NCI-H748 treated with DMSO at 0.1 percent for 48 hours (cell line): ENCODE data around the gene HNF1B.
A peak's percentile ranks its signal among the peaks of the same experiment; 100 is the strongest.

Experiments used
- DNase-seq: peaks from one replicate; lab custom pipeline; 2025; lab: John Stamatoyannopoulos, UW

HNF1B gene

GRCh38 chr17:37735165-37735564, 9.7 kb downstream of the HNF1B start:
- no peak for DNase-seq

- DNase-seq: no peak
These were observed 12.5 kb downstream of the HNF1B start for GRCh38 chr17:37732316-37732715.

GRCh38 chr17:37731056-37731455, 13.8 kb downstream of the HNF1B start:
- DNase-seq: no peak

GRCh38 chr17:37729905-37730304, 15.0 kb downstream of the HNF1B start:
- DNase-seq: no peak

GRCh38 chr17:37726891-37727675, 17.8 kb downstream of the HNF1B start:
- DNase-seq: no peak

- DNase-seq: no peak
These were observed 18.6 kb downstream of the HNF1B start for GRCh38 chr17:37726248-37726647.

- DNase-seq: no peak
These were observed 19.2 kb downstream of the HNF1B start for GRCh38 chr17:37725601-37726146.

GRCh38 chr17:37725021-37725595, 19.8 kb downstream of the HNF1B start:
- DNase-seq: no peak

GRCh38 chr17:37720989-37721388, 23.9 kb downstream of the HNF1B start:
- DNase-seq: no peak

GRCh38 chr17:37719866-37720265, 25.0 kb downstream of the HNF1B start:
- no peak for DNase-seq

GRCh38 chr17:37718324-37719048, 26.4 kb downstream of the HNF1B start:
- no peak for DNase-seq

- no peak for DNase-seq
These were observed 27.1 kb downstream of the HNF1B start for GRCh38 chr17:37717627-37718323.

GRCh38 chr17:37714897-37715296, 30.0 kb downstream of the HNF1B start:
- DNase-seq: no peak

- DNase-seq: no peak
These were observed 31.2 kb downstream of the HNF1B start for GRCh38 chr17:37713624-37714023.

GRCh38 chr17:37713028-37713431, 31.8 kb downstream of the HNF1B start:
- no peak for DNase-seq

GRCh38 chr17:37711113-37711512, 33.7 kb downstream of the HNF1B start:
- no peak for DNase-seq

GRCh38 chr17:37710344-37710886, 34.4 kb downstream of the HNF1B start:
- DNase-seq: peak; percentile 96

- DNase-seq: no peak
These were observed 36.1 kb downstream of the HNF1B start for GRCh38 chr17:37708616-37709212.

GRCh38 chr17:37708008-37708615, 36.7 kb downstream of the HNF1B start:
- no peak for DNase-seq

GRCh38 chr17:37706446-37706845, 38.4 kb downstream of the HNF1B start:
- no peak for DNase-seq

GRCh38 chr17:37702598-37702997, 42.3 kb downstream of the HNF1B start:
- no peak for DNase-seq
